Liver (tissue), 9 donors: ENCODE data around the gene TMEM176B. TPM values are rescaled to one million over a fixed set of nuclear protein-coding genes. Genes with fewer than 3 reads are reported as not detected.

Experiments
- DNase-seq: peaks from one replicate; pipeline ENCODE4 v3.0.0-alpha.2; 2017; ENCODE audit warnings: low spot score
- H3K27ac ChIP-seq, 2 donors: one replicate each; pipeline ENCODE4 v1.7.0; 2013; ENCODE audit warnings: inconsistent platforms in 2 of 2, low read length in 2 of 2, control low read depth in 1 of 2, low read depth in 1 of 2, mild to moderate bottlenecking in 1 of 2
- H3K27me3 ChIP-seq, 4 donors: one replicate each; pipeline versions ENCODE4 v1.6.1 to v1.7.0; 2013; ENCODE audit warnings: low read length in 3 of 4, inconsistent platforms in 1 of 4, mild to moderate bottlenecking in 1 of 4, moderate library complexity in 1 of 4; ENCODE audit not compliant: control insufficient read depth in 4 of 4, insufficient read depth in 4 of 4
- H3K36me3 ChIP-seq, 4 donors: one replicate each; pipeline versions ENCODE4 v1.6.1 to v1.7.0; 2013; ENCODE audit warnings: low read length in 3 of 4, mild to moderate bottlenecking in 3 of 4, low read depth in 1 of 4, moderate library complexity in 1 of 4; ENCODE audit not compliant: control insufficient read depth in 4 of 4, insufficient read depth in 3 of 4
- H3K4me1 ChIP-seq, 4 donors: one replicate each; pipeline versions ENCODE4 v1.6.1 to v1.7.0; 2013; ENCODE audit warnings: low read length in 3 of 4, mild to moderate bottlenecking in 3 of 4, moderate library complexity in 1 of 4; ENCODE audit not compliant: control insufficient read depth in 4 of 4, insufficient read depth in 4 of 4
- H3K4me3 ChIP-seq, 3 donors: one replicate each; pipeline versions ENCODE4 v1.6.1 to v1.7.0; 2013; ENCODE audit warnings: low read length in 3 of 3, control low read depth in 1 of 3, low read depth in 1 of 3, mild to moderate bottlenecking in 1 of 3
- H3K9ac ChIP-seq, 2 donors: one replicate each; pipeline ENCODE4 v1.7.0; 2013; ENCODE audit warnings: low read length in 2 of 2, mild to moderate bottlenecking in 2 of 2, moderate library complexity in 2 of 2, control low read depth in 1 of 2, low read depth in 1 of 2
- H3K9me3 ChIP-seq, 4 donors: one replicate each; pipeline versions ENCODE4 v1.6.1 to v1.7.0; 2013; ENCODE audit warnings: low read length in 3 of 4; ENCODE audit not compliant: control insufficient read depth in 4 of 4
- CTCF ChIP-seq: fragments of 150-350 bp; IDR thresholded peaks from 2 replicates; pipeline ENCODE4 v1.5.1; 2017; ENCODE audit warnings: improper control_type of control experiment, low read depth, low read length; ENCODE audit not compliant: missing input control
- EGR1 ChIP-seq, 2 donors: IDR thresholded peaks; 2 replicates each; pipeline ENCODE4 v1.6.1; 2016 to 2018; ENCODE audit warnings: antibody characterized with exemption in 2 of 2, low read depth in 2 of 2
- FOXA2 ChIP-seq: IDR thresholded peaks from 2 replicates; pipeline ENCODE4 v1.6.1; 2016; ENCODE audit warnings: antibody characterized with exemption
- HNF4G ChIP-seq: IDR thresholded peaks from 2 replicates; pipeline ENCODE4 v1.6.1; 2016; ENCODE audit warnings: antibody characterized with exemption
- JUND ChIP-seq, 2 donors: IDR thresholded peaks; 2 replicates each; pipeline ENCODE4 v1.6.1; 2016; ENCODE audit warnings: antibody characterized with exemption in 2 of 2
- MAX ChIP-seq: IDR thresholded peaks from 2 replicates; pipeline ENCODE4 v1.6.1; 2016; ENCODE audit warnings: antibody characterized with exemption
- NR2F2 ChIP-seq: IDR thresholded peaks from 2 replicates; pipeline ENCODE4 v1.6.1; 2016; ENCODE audit warnings: antibody characterized with exemption
- RAD21 ChIP-seq, 2 donors: IDR thresholded peaks; 2 replicates each; pipeline ENCODE4 v1.6.1; 2016; ENCODE audit warnings: antibody characterized with exemption in 2 of 2, mild to moderate bottlenecking in 2 of 2
- RXRA ChIP-seq, 2 donors: IDR thresholded peaks; 2 replicates each; pipeline ENCODE4 v1.6.1; 2017 to 2018; ENCODE audit warnings: antibody characterized with exemption in 2 of 2, mild to moderate bottlenecking in 1 of 2
- SP1 ChIP-seq: IDR thresholded peaks from 2 replicates; pipeline ENCODE4 v1.6.1; 2018; ENCODE audit warnings: antibody characterized with exemption, mild to moderate bottlenecking
- TAF1 ChIP-seq: conservative IDR thresholded peaks from 2 replicates; pipeline ENCODE4 v1.6.1; 2016; ENCODE audit warnings: antibody characterized with exemption, mild to moderate bottlenecking
- YY1 ChIP-seq: IDR thresholded peaks from 2 replicates; pipeline ENCODE4 v1.6.1; 2016; ENCODE audit warnings: antibody characterized with exemption, mild to moderate bottlenecking
- WGBS: extraction: QIAGEN DNeasy Blood & Tissue Kit; methylation state at CpG from one replicate; pipeline ENCODE4 v1.1.7; 2013; 5-methylcytosine and 5-hydroxymethylcytosine counted together
- polyA plus RNA-seq, 2 donors: library from polyadenylated mRNA; stranded (reverse) in 1 of 2; unstranded in 1 of 2; fragments of 200-250 nt in 1 of 2; fragments of >200 nt in 1 of 2; fragmentation: Nextera tagmentation in 1 of 2; extraction: Ambion mirVana in 1 of 2; gene quantifications; one replicate each; pipeline versions ENCODE4 v1.2.1 to v1.2.3, GENCODE V29; 2013 to 2015
- total RNA-seq, 2 donors: library from RNA; depleted of rRNA; stranded (reverse); fragments of >200 nt; gene quantifications; one replicate each; pipeline ENCODE4 v1.2.3, GENCODE V29; 2014
- TF ChIP-seq, protein P1 (sequence below): IDR thresholded peaks from 2 replicates; pipeline ENCODE4 v1.6.1; 2016; ENCODE audit warnings: antibody characterized with exemption, mild to moderate bottlenecking
- TF ChIP-seq, protein P2 (sequence below): IDR thresholded peaks from 2 replicates; pipeline ENCODE4 v1.6.1; 2016; ENCODE audit warnings: antibody characterized with exemption
- donor health status: healthy.
- donor health status: healthy.
- donor health status: healthy.
- donor health status: healthy.
- donor health status: healthy.

The TMEM176B gene
- total and polyA plus RNA-seq, 4 donors: 382 to 1,317 (median 999) TPM

- no peaks in the 10 kb centered on the region for H3K36me3 ChIP-seq
- TF ChIP-seq, protein P1, sequence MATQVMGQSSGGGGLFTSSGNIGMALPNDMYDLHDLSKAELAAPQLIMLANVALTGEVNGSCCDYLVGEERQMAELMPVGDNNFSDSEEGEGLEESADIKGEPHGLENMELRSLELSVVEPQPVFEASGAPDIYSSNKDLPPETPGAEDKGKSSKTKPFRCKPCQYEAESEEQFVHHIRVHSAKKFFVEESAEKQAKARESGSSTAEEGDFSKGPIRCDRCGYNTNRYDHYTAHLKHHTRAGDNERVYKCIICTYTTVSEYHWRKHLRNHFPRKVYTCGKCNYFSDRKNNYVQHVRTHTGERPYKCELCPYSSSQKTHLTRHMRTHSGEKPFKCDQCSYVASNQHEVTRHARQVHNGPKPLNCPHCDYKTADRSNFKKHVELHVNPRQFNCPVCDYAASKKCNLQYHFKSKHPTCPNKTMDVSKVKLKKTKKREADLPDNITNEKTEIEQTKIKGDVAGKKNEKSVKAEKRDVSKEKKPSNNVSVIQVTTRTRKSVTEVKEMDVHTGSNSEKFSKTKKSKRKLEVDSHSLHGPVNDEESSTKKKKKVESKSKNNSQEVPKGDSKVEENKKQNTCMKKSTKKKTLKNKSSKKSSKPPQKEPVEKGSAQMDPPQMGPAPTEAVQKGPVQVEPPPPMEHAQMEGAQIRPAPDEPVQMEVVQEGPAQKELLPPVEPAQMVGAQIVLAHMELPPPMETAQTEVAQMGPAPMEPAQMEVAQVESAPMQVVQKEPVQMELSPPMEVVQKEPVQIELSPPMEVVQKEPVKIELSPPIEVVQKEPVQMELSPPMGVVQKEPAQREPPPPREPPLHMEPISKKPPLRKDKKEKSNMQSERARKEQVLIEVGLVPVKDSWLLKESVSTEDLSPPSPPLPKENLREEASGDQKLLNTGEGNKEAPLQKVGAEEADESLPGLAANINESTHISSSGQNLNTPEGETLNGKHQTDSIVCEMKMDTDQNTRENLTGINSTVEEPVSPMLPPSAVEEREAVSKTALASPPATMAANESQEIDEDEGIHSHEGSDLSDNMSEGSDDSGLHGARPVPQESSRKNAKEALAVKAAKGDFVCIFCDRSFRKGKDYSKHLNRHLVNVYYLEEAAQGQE: no peak
- TF ChIP-seq TAF1 (no peak), RXRA (IDR thresholded peaks at IDR 0.05) (no peak), CTCF (peak; percentile 14), JUND (IDR thresholded peaks at IDR 0.05) (no peak), HNF4G (no peak), NR2F2 (peak; percentile 25), FOXA2 (no peak), YY1 (no peak), EGR1 (IDR thresholded peaks at IDR 0.05; ENCODE audit: low read depth in 2 of 2) (no peak), RAD21 (IDR thresholded peaks at IDR 0.05) (peak; percentile 57 to 66), MAX (peak; percentile 68)
- TF ChIP-seq, protein P2, sequence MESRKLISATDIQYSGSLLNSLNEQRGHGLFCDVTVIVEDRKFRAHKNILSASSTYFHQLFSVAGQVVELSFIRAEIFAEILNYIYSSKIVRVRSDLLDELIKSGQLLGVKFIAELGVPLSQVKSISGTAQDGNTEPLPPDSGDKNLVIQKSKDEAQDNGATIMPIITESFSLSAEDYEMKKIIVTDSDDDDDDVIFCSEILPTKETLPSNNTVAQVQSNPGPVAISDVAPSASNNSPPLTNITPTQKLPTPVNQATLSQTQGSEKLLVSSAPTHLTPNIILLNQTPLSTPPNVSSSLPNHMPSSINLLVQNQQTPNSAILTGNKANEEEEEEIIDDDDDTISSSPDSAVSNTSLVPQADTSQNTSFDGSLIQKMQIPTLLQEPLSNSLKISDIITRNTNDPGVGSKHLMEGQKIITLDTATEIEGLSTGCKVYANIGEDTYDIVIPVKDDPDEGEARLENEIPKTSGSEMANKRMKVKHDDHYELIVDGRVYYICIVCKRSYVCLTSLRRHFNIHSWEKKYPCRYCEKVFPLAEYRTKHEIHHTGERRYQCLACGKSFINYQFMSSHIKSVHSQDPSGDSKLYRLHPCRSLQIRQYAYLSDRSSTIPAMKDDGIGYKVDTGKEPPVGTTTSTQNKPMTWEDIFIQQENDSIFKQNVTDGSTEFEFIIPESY: no peak
- H3K4me1 ChIP-seq: peaks cover 0 to 19% (median 3%) of the 10 kb centered on the region in 4 donors
- no peaks in the 10 kb centered on the region for H3K9me3 ChIP-seq
- no peak overlapping the region for H3K4me3 ChIP-seq
- no peaks in the 10 kb centered on the region for H3K27me3 ChIP-seq
- H3K9ac ChIP-seq: no peak overlapping the region
- no peak overlapping the region for H3K27ac ChIP-seq
- 65% methylated on average over 3 of the region's 3 CpGs for WGBS
- no peak for DNase-seq
Measured at GRCh38 chr7:150753826-150754603, 46.1 kb downstream of the TMEM176B start.

DNA sequence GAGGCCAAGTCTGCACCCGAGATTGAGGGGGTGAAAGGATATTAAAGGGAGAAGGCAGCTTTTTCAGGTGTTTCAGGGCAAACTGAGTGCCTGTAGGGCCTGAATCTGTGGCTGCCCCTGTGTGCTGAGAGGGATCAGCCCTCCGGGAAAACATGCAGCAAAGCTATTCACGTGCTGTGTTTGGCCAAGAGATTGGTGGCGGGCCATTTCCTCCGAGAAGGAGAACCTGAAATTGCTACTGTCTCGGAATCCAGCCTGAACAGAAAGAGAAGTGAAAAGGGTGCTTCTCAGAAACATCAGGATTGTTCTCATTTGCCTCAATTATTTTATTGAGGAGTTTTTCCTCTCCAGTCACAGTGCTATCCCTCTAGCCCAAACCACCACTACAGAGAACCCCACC is 46.9 kb downstream of the TMEM176B start:
- Histone ChIP-seq H3K9me3 (no peaks in the 10 kb centered on the region), H3K27me3 (no peaks in the 10 kb centered on the region), H3K4me1 (peaks cover 0 to 19% (median 3%) of the 10 kb centered on the region in 4 donors), H3K4me3 (no peak overlapping the region), H3K27ac (no peak overlapping the region), H3K36me3 (no peaks in the 10 kb centered on the region), H3K9ac (no peak overlapping the region)
- WGBS: 86% methylated on average over 6 of the region's 6 CpGs
- peak; percentile 27 for TF ChIP-seq MAX
- TF ChIP-seq SP1: no peak
- no peak for DNase-seq
